ENCODE results near the gene FBXO5. TPM values are rescaled to one million over a fixed set of nuclear protein-coding genes. Genes with fewer than 3 reads are reported as not detected.
"Not testable (repeated sequence)": the region's sequence is repeated elsewhere in the genome, so short reads cannot be mapped to it uniquely, and the experiment has no call there.

The FBXO5 gene
- total RNA-seq, 3 donors from 2014 or later, result 3.1 to 7.6 (median 5.5) TPM

- peaks cover 13% of the 10 kb centered on the region for H3K4me1 ChIP-seq (ENCODE audit: low read depth)
- no peak for DNase-seq
- TF ChIP-seq, protein P1, sequence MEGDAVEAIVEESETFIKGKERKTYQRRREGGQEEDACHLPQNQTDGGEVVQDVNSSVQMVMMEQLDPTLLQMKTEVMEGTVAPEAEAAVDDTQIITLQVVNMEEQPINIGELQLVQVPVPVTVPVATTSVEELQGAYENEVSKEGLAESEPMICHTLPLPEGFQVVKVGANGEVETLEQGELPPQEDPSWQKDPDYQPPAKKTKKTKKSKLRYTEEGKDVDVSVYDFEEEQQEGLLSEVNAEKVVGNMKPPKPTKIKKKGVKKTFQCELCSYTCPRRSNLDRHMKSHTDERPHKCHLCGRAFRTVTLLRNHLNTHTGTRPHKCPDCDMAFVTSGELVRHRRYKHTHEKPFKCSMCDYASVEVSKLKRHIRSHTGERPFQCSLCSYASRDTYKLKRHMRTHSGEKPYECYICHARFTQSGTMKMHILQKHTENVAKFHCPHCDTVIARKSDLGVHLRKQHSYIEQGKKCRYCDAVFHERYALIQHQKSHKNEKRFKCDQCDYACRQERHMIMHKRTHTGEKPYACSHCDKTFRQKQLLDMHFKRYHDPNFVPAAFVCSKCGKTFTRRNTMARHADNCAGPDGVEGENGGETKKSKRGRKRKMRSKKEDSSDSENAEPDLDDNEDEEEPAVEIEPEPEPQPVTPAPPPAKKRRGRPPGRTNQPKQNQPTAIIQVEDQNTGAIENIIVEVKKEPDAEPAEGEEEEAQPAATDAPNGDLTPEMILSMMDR (IDR thresholded peaks at IDR 0.05), result no peak
- H3K4me3 ChIP-seq, result no peak overlapping the region
- H3K9me3 ChIP-seq, result no peaks in the 10 kb centered on the region
- intact Hi-C loops (cut with DNase I, micrococcal nuclease), result no loop called here
- H3K36me3 ChIP-seq (ENCODE audit: low read depth), result no peaks in the 10 kb centered on the region
- ATAC-seq, result no peak
Measured at GRCh38 chr6:152977556-152977955, 5.3 kb downstream of the FBXO5 start.

GRCh38 chr6:152976749-152977148 is 6.1 kb downstream of the FBXO5 start:
- no peak overlapping the region for H3K4me3 ChIP-seq
- TF ChIP-seq, protein P1 (IDR thresholded peaks at IDR 0.05), result no peak
- intact Hi-C loops (cut with DNase I, micrococcal nuclease), result no loop called here
- DNase-seq, result no peak
- no peak for ATAC-seq
- no peaks in the 10 kb centered on the region for H3K9me3 ChIP-seq
- H3K36me3 ChIP-seq (ENCODE audit: low read depth), result no peaks in the 10 kb centered on the region
- peaks cover 5% of the 10 kb centered on the region for H3K4me1 ChIP-seq (ENCODE audit: low read depth)

GRCh38 chr6:152975204-152975915 is 7.5 kb downstream of the FBXO5 start:
- peak in 1 of 3 donors; percentile 12 for DNase-seq
- Histone ChIP-seq H3K36me3 (ENCODE audit: low read depth) (no peaks in the 10 kb centered on the region), H3K4me3 (no peak overlapping the region), H3K4me1 (ENCODE audit: low read depth) (no peaks in the 10 kb centered on the region), H3K9me3 (no peaks in the 10 kb centered on the region)
- TF ChIP-seq, protein P1 (IDR thresholded peaks at IDR 0.05), result no peak
- peak; percentile 47 for ATAC-seq
- intact Hi-C loops (cut with DNase I, micrococcal nuclease), result no loop called here

- TF ChIP-seq, protein P1 (IDR thresholded peaks at IDR 0.05), result no peak
- no peaks in the 10 kb centered on the region for H3K4me1 ChIP-seq (ENCODE audit: low read depth)
- no peak overlapping the region for H3K4me3 ChIP-seq
- H3K36me3 ChIP-seq (ENCODE audit: low read depth), result no peaks in the 10 kb centered on the region
- no peaks in the 10 kb centered on the region for H3K9me3 ChIP-seq
- ATAC-seq, result no peak
- intact Hi-C loops (cut with DNase I, micrococcal nuclease), result no loop called here
- DNase-seq, result no peak
Measured at GRCh38 chr6:152973916-152974315, 8.9 kb downstream of the FBXO5 start.

GRCh38 chr6:152969688-152970418 is 13.0 kb downstream of the FBXO5 start:
- TF ChIP-seq, protein P1 (IDR thresholded peaks at IDR 0.05), result no peak
- no peaks in the 10 kb centered on the region for H3K36me3 ChIP-seq (ENCODE audit: low read depth)
- no peaks in the 10 kb centered on the region for H3K4me1 ChIP-seq (ENCODE audit: low read depth)
- ATAC-seq (no peak), DNase-seq (no peak)
- no peak overlapping the region for H3K4me3 ChIP-seq
- H3K9me3 ChIP-seq, result no peaks in the 10 kb centered on the region
- intact Hi-C loops (cut with DNase I, micrococcal nuclease), result no loop called here

GRCh38 chr6:152966168-152966894 is 16.5 kb downstream of the FBXO5 start:
- H3K4me3 ChIP-seq; H3K36me3 ChIP-seq (ENCODE audit: low read depth); H3K4me1 ChIP-seq (ENCODE audit: low read depth); ATAC-seq; DNase-seq; H3K9me3 ChIP-seq; intact Hi-C loops (cut with DNase I, micrococcal nuclease): not testable (repeated sequence)
